Muscle of leg (tissue), 11 donors: ENCODE measurements around the gene COL9A3. TPM values are rescaled to one million over a fixed set of nuclear protein-coding genes. Genes with fewer than 3 reads are reported as not detected.

Experiments used
- DNase-seq: peaks from one replicate; pipeline ENCODE4 v3.0.0; 2013
- H3K27ac ChIP-seq: one replicate; pipeline ENCODE4 v1.5.1; 2013; ENCODE audit warnings: mild to moderate bottlenecking, low read length, control low read depth
- H3K27me3 ChIP-seq: one replicate; pipeline ENCODE4 v1.6.1; 2013; ENCODE audit warnings: low read length; ENCODE audit not compliant: control insufficient read depth, insufficient read depth
- H3K36me3 ChIP-seq: one replicate; pipeline ENCODE4 v1.6.1; 2013; ENCODE audit warnings: low read length; ENCODE audit not compliant: control insufficient read depth, insufficient read depth
- H3K4me1 ChIP-seq: one replicate; pipeline ENCODE4 v1.6.1; 2013; ENCODE audit warnings: low read length; ENCODE audit not compliant: control insufficient read depth, insufficient read depth
- H3K4me3 ChIP-seq: one replicate; pipeline ENCODE4 v1.5.1; 2013; ENCODE audit warnings: low read length, control low read depth
- H3K9me3 ChIP-seq: replicated peaks from 2 replicates; pipeline ENCODE4 v1.6.1; 2013; ENCODE audit warnings: low read depth, low read length; ENCODE audit not compliant: control insufficient read depth
- WGBS: methylation state at CpG from one replicate; pipeline ENCODE4 v1.1.5; 2013; ENCODE audit warnings: missing lambda C conversion rate; ENCODE audit not compliant: insufficient coverage; 5-methylcytosine and 5-hydroxymethylcytosine counted together
- polyA plus RNA-seq, 8 donors: library from polyadenylated mRNA; unstranded; fragments of 120-200 nt; gene quantifications; one replicate each; pipeline versions ENCODE4 v1.2.1 to v1.2.3, GENCODE V29; 2013; ENCODE audit warnings: inconsistent platforms in 1 of 8, low replicate concordance in 1 of 8; ENCODE audit not compliant: insufficient read length in 8 of 8, insufficient read depth in 1 of 8
- total RNA-seq: library from RNA; stranded (reverse); fragments of 120-200 nt; gene quantifications from one replicate; pipeline ENCODE4 v1.2.4, GENCODE V29; 2013

Gene COL9A3
- total and polyA plus RNA-seq, 9 donors: 6.4 to 43.5 (median 14.2) TPM

- 78% methylated on average over 33 of the region's 38 CpGs for WGBS
- Histone ChIP-seq H3K4me1 (peaks cover 23% of the 10 kb centered on the region), H3K27me3 (peaks cover 5% of the 10 kb centered on the region)
Observed at GRCh38 chr20:62823688-62824475, 7.0 kb downstream of the COL9A3 start.

GRCh38 chr20:62824476-62825332 lies 7.9 kb downstream of the COL9A3 start:
- no peaks in the 10 kb centered on the region for H3K9me3 ChIP-seq
- WGBS: 40% methylated on average over 21 of the region's 36 CpGs
- H3K4me3 ChIP-seq: peak overlapping the region; percentile 23
- H3K4me1 ChIP-seq: peaks cover 14% of the 10 kb centered on the region
- H3K36me3 ChIP-seq: no peaks in the 10 kb centered on the region
- H3K27ac ChIP-seq: no peak overlapping the region
- H3K27me3 ChIP-seq: no peaks in the 10 kb centered on the region
- peak; percentile 68 for DNase-seq

More at GRCh38 chr20:62823688-62824475, 7.0 kb downstream of the COL9A3 start:
- Histone ChIP-seq H3K9me3 (no peaks in the 10 kb centered on the region), H3K27ac (no peak overlapping the region), H3K4me3 (no peak overlapping the region), H3K36me3 (no peaks in the 10 kb centered on the region)
- no peak for DNase-seq

GRCh38 chr20:62825333-62825985 lies 8.6 kb downstream of the COL9A3 start:
- Histone ChIP-seq H3K27ac (no peak overlapping the region), H3K4me3 (no peak overlapping the region), H3K36me3 (no peaks in the 10 kb centered on the region), H3K9me3 (no peaks in the 10 kb centered on the region), H3K27me3 (no peaks in the 10 kb centered on the region), H3K4me1 (peaks cover 8% of the 10 kb centered on the region)
- peak; percentile 28 for DNase-seq
- 57% methylated on average over 15 of the region's 22 CpGs for WGBS

- Histone ChIP-seq H3K36me3 (no peaks in the 10 kb centered on the region), H3K27me3 (no peaks in the 10 kb centered on the region), H3K27ac (no peak overlapping the region), H3K4me3 (no peak overlapping the region), H3K9me3 (no peaks in the 10 kb centered on the region), H3K4me1 (peaks cover 11% of the 10 kb centered on the region)
- peak; percentile 25 for DNase-seq
- 82% methylated on average over 20 of the region's 27 CpGs for WGBS
Observed at GRCh38 chr20:62825986-62826645, 9.3 kb downstream of the COL9A3 start.

GRCh38 chr20:62826646-62827310 lies 9.9 kb downstream of the COL9A3 start:
- Histone ChIP-seq H3K27ac (no peak overlapping the region), H3K27me3 (no peaks in the 10 kb centered on the region), H3K36me3 (no peaks in the 10 kb centered on the region), H3K4me3 (no peak overlapping the region), H3K9me3 (no peaks in the 10 kb centered on the region), H3K4me1 (peaks cover 12% of the 10 kb centered on the region)
- 97% methylated on average over 14 of the region's 24 CpGs for WGBS
- peak; percentile 8 for DNase-seq

- Histone ChIP-seq H3K9me3 (no peaks in the 10 kb centered on the region), H3K27ac (no peak overlapping the region), H3K4me3 (no peak overlapping the region), H3K4me1 (peaks cover 17% of the 10 kb centered on the region), H3K36me3 (no peaks in the 10 kb centered on the region), H3K27me3 (no peaks in the 10 kb centered on the region)
- DNase-seq: no peak
- WGBS: 67% methylated on average over 29 of the region's 29 CpGs
Observed at GRCh38 chr20:62827311-62828038, 10.6 kb downstream of the COL9A3 start.

- WGBS: 91% methylated on average over 5 of the region's 9 CpGs
Observed at GRCh38 chr20:62828051-62828450, 11.2 kb downstream of the COL9A3 start.

GRCh38 chr20:62828511-62829230 lies 11.8 kb downstream of the COL9A3 start:
- no peak overlapping the region for H3K4me3 ChIP-seq
- no peaks in the 10 kb centered on the region for H3K9me3 ChIP-seq
- no peak overlapping the region for H3K27ac ChIP-seq
- no peaks in the 10 kb centered on the region for H3K36me3 ChIP-seq
- peak; percentile 9 for DNase-seq
- H3K4me1 ChIP-seq: peaks cover 22% of the 10 kb centered on the region
- 87% methylated on average over 19 of the region's 29 CpGs for WGBS
- no peaks in the 10 kb centered on the region for H3K27me3 ChIP-seq

More at GRCh38 chr20:62828051-62828450, 11.2 kb downstream of the COL9A3 start:
- Histone ChIP-seq H3K4me1 (peaks cover 22% of the 10 kb centered on the region), H3K27ac (no peak overlapping the region), H3K9me3 (no peaks in the 10 kb centered on the region), H3K36me3 (no peaks in the 10 kb centered on the region), H3K4me3 (no peak overlapping the region), H3K27me3 (no peaks in the 10 kb centered on the region)
- peak; percentile 11 for DNase-seq
